ENCODE measurements around the gene KIAA1755.

GRCh38 chr20:38212806-38213606 is 47.5 kb downstream of the KIAA1755 start:
- TF ChIP-seq CTCF (IDR thresholded peaks at IDR 0.05) (no peak), POLR2A (IDR thresholded peaks at IDR 0.05) (no peak)

All from body of pancreas (tissue), 4 donors.